CD4-positive, alpha-beta T cell (primary cell): ENCODE results near the gene IDUA. TPM values are rescaled to one million over a fixed set of nuclear protein-coding genes. Genes with fewer than 3 reads are reported as not detected.

ENCODE experiments used
- ATAC-seq: fragments of 200-7000 bp; cut with Tn5 transposase; one replicate; pipeline ENCODE4 v1.10.0; 2022; ENCODE audit warnings: mild to moderate bottlenecking; ENCODE audit not compliant: poor library complexity
- CTCF ChIA-PET: fragments of 350-600 bp; sonication (Branson Sonifier 250); formaldehyde crosslinking; loops from one replicate; lab custom pipeline; 2021; ENCODE audit warnings: antibody characterized with exemption, inconsistent platforms; lab: Charles Lee
- POLR2A ChIA-PET: fragments of 350-600 bp; sonication (Branson Sonifier 250); formaldehyde crosslinking; loops from one replicate; lab custom pipeline; 2021; ENCODE audit warnings: antibody characterized with exemption, inconsistent platforms; lab: Charles Lee
- DNase-seq, 14 experiments: peaks; one replicate each; pipeline ENCODE4 v3.0.0-alpha.2; 2013 to 2020; ENCODE audit warnings: mixed read lengths in 2 of 14
- H3K27ac ChIP-seq, 2 donors: one replicate each; pipeline versions ENCODE4 v1.5.1 to v1.7.0; 2013; ENCODE audit warnings: low read length in 2 of 2, low read depth in 1 of 2, mild to moderate bottlenecking in 1 of 2
- H3K27me3 ChIP-seq, 2 experiments: 1 replicate in 1 of 2; 2 replicates in 1 of 2; pipeline versions ENCODE4 v1.6.1 to v1.7.0; 2013; ENCODE audit warnings: low read length in 2 of 2, control low read depth in 1 of 2, mild to moderate bottlenecking in 1 of 2, moderate library complexity in 1 of 2; ENCODE audit not compliant: insufficient read depth in 2 of 2, control insufficient read depth in 1 of 2
- H3K36me3 ChIP-seq: one replicate; pipeline ENCODE4 v1.6.1; 2013; ENCODE audit warnings: low read length, control low read depth; ENCODE audit not compliant: insufficient read depth
- H3K4me1 ChIP-seq: one replicate; pipeline ENCODE4 v1.6.1; 2013; ENCODE audit warnings: low read length, control low read depth; ENCODE audit not compliant: insufficient read depth
- H3K4me3 ChIP-seq: one replicate; pipeline ENCODE4 v1.5.1; 2013; ENCODE audit warnings: mild to moderate bottlenecking, low read length, moderate library complexity
- H3K9me3 ChIP-seq, 2 experiments: 1 replicate in 1 of 2; 2 replicates in 1 of 2; pipeline versions ENCODE4 v1.6.1 to v1.7.0; 2013; ENCODE audit warnings: low read length in 2 of 2, mild to moderate bottlenecking in 2 of 2, control low read depth in 1 of 2, moderate library complexity in 1 of 2; ENCODE audit not compliant: control insufficient read depth in 1 of 2, insufficient read depth in 1 of 2
- H3K27ac Mint-ChIP-seq: one replicate; pipeline ENCODE4 v1.8.0; 2020; ENCODE audit warnings: mixed read lengths
- H3K27me3 Mint-ChIP-seq: one replicate; pipeline ENCODE4 v1.8.0; 2021; ENCODE audit warnings: mixed read lengths
- H3K36me3 Mint-ChIP-seq: one replicate; pipeline ENCODE4 v1.8.0; 2021; ENCODE audit warnings: low read depth, mixed read lengths
- H3K4me1 Mint-ChIP-seq: one replicate; pipeline ENCODE4 v1.8.0; 2021; ENCODE audit warnings: low read depth, mixed read lengths
- H3K4me3 Mint-ChIP-seq: one replicate; pipeline ENCODE4 v1.8.0; 2020; ENCODE audit warnings: mild to moderate bottlenecking, mixed read lengths
- H3K9me3 Mint-ChIP-seq: one replicate; pipeline ENCODE4 v1.8.0; 2020; ENCODE audit warnings: mixed read lengths
- intact Hi-C, 2 experiments: fragments of 100-400 bp; cut with DNase I in 1 of 2; cut with micrococcal nuclease in 1 of 2; formaldehyde crosslinking; loops; one replicate each; pipeline versions ENCODE4 v1.15.1 to v1.9.0; 2023 to 2025; cut with DNase I, micrococcal nuclease
- total RNA-seq, 174 experiments: library from RNA in 2 of 174; stranded (reverse) in 2 of 174; gene quantifications; one replicate each; pipeline ENCODE4 v1.2.3 and lab custom pipeline; 2021 to 2026
- TF ChIP-seq, protein P1 (sequence below): fragments of 200-600 bp; IDR thresholded peaks from one replicate; pipeline ENCODE4 v1.8.0; 2022; ENCODE audit warnings: antibody characterized with exemption, mild to moderate bottlenecking

IDUA gene
- total RNA-seq, 2 experiments from 2014 or later: 70.2 to 77.8 TPM

DNA sequence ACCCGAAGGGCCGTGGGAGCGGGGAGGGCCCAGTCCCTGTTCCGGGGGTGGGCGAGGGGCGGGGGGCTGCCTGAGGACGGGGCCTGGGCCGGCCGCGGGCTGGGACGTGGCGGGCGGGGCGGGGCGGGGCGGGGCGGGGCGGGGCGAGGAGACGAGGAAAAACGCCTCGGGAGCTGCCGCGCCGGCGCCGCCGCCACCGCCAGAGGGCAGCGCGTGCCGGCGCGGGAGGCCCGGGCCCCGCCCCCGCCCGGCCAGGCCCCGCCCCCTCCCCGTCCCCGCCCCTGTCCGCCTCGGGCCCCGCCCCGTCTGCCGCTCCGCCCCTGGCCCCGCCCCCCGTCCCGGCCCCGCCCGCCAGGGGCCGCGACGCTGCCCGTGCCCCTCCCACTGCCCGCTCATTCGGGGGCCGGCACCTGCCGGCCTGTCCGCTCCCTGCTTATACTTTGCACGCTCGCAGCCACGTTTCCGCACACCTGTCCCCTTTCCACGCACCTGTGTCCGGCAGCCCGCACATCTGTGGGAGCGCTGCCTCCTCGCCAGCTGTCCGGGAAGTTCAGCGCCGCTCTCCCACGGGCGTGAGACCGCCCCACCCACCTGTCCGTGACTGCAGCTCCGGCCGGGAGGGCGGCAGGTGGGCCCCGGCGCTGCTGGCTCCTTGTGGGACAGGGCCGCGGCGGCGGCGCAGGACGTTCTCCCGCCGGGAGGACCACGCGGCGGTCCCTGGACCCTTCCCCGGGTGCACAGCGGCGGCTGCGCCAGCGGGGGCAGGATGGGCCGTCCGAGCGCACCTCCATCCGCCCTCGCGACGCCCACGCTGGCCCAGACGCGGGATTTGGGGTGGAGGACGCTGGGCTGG lies 22.9 kb downstream of the IDUA start:
- Mint-ChIP-seq H3K27me3 (peaks cover 46% of the 10 kb centered on the region), H3K27ac (peak overlapping the region; percentile 97), H3K4me3 (peak overlapping the region; percentile 84), H3K4me1 (peaks cover 14% of the 10 kb centered on the region), H3K9me3 (no peaks in the 10 kb centered on the region), H3K36me3 (peaks cover 5% of the 10 kb centered on the region)
- Histone ChIP-seq H3K4me1 (peaks cover 31% of the 10 kb centered on the region), H3K27ac (peak overlapping the region in 1 of 2 donors; percentile 62), H3K27me3 (peaks cover 18 to 29% of the 10 kb centered on the region in 2 experiments), H3K9me3 (peaks cover 0 to 5% of the 10 kb centered on the region in 2 experiments), H3K4me3 (peak overlapping the region; percentile 66), H3K36me3 (no peaks in the 10 kb centered on the region)
- TF ChIP-seq, protein P1, sequence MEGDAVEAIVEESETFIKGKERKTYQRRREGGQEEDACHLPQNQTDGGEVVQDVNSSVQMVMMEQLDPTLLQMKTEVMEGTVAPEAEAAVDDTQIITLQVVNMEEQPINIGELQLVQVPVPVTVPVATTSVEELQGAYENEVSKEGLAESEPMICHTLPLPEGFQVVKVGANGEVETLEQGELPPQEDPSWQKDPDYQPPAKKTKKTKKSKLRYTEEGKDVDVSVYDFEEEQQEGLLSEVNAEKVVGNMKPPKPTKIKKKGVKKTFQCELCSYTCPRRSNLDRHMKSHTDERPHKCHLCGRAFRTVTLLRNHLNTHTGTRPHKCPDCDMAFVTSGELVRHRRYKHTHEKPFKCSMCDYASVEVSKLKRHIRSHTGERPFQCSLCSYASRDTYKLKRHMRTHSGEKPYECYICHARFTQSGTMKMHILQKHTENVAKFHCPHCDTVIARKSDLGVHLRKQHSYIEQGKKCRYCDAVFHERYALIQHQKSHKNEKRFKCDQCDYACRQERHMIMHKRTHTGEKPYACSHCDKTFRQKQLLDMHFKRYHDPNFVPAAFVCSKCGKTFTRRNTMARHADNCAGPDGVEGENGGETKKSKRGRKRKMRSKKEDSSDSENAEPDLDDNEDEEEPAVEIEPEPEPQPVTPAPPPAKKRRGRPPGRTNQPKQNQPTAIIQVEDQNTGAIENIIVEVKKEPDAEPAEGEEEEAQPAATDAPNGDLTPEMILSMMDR: peak; percentile 19
- peak; percentile 50 to 84 (median 72) for DNase-seq
- ChIA-PET POLR2A (interaction anchor here (0.6 to 3.0 kb wide), 6 partner anchors 23 to 1457 kb away, joined by 3 to 14 read pairs (median 4); partner anchors contain the start of genes DGKQ, GAK, IDUA and TMEM175), CTCF (interaction anchor here (0.8 to 1.6 kb wide), 3 partner anchors 22 to 228 kb away, joined by 3 read pairs; partner anchors contain the start of gene DGKQ)
- intact Hi-C loops: loop anchor here (1.0 to 5.0 kb wide), 9 partner anchors 23 to 571 kb away; partner anchors contain the start of genes UVSSA (in 2 of the 2), CTBP1 (in 1 of the 2), GAK (in 1 of the 2) and IDUA (in 1 of the 2)
- peak; percentile 41 for ATAC-seq

DNA sequence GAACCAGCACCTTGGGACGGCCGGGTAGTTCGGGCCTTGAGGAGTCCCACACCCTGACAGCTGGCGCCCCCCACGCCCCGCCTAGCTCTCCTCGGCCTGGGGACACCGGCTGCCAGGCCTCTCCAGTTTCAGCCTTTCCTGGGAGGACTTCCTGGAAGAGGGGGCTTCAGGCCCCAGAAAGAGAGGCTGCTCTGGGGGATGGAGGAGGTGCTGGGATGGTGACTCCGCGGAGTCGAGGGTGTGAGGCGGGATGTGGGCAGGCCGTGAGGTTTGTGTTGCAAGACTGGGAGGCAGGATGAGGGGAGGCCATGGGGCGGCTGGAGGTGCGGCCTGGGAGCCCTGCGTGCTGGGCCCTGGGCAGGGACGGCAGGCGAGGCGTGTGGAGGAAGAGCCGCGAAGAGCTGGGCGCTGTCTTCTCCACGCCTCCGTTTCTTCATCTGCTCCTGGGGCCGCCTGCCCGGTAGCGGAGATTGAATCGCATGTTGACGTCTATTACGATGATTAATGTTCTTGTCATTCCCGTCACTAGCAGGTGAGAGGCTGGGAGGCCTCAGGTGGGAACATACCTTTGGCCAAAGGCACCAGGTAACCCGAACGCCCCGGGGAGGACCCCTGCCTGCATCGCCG lies 23.7 kb downstream of the IDUA start:
- DNase-seq: peak; percentile 36 to 91 (median 60)
- peak; percentile 48 for ATAC-seq
- Mint-ChIP-seq H3K27ac (peak overlapping the region; percentile 97), H3K4me3 (peak overlapping the region; percentile 91), H3K4me1 (peaks cover 14% of the 10 kb centered on the region), H3K36me3 (peaks cover 5% of the 10 kb centered on the region), H3K9me3 (no peaks in the 10 kb centered on the region), H3K27me3 (peaks cover 43% of the 10 kb centered on the region)
- H3K27ac ChIP-seq: peak overlapping the region; percentile 60 to 62
- H3K36me3 ChIP-seq: no peaks in the 10 kb centered on the region
- H3K4me1 ChIP-seq: peaks cover 31% of the 10 kb centered on the region
- H3K9me3 ChIP-seq: no peaks in the 10 kb centered on the region
- H3K27me3 ChIP-seq: peaks cover 13 to 22% of the 10 kb centered on the region in 2 experiments
- TF ChIP-seq, protein P1: no peak
- H3K4me3 ChIP-seq: peak overlapping the region; percentile 66
- POLR2A ChIA-PET: interaction anchor here (0.6 to 3.0 kb wide), 7 partner anchors 24 to 702 kb away, joined by 3 to 14 read pairs (median 4); partner anchors contain the start of genes CTBP1, DGKQ, GAK and IDUA
- CTCF ChIA-PET: interaction anchor here (1.4 to 1.6 kb wide), 2 partner anchors 37 to 229 kb away, joined by 3 read pairs; partner anchors contain the start of gene DGKQ
- intact Hi-C loops: loop anchor here (1.0 to 5.0 kb wide), 8 partner anchors 37 to 570 kb away; partner anchors contain the start of genes UVSSA (in 2 of the 2), CTBP1 (in 1 of the 2), DGKQ (in 1 of the 2) and GAK (in 1 of the 2)
